K562 (cell line): Measurements from ENCODE around the gene SAMD14. TPM values are rescaled to one million over a fixed set of nuclear protein-coding genes. Genes with fewer than 3 reads are reported as not detected.

Experiments used
- ATF7 ChIP-seq: fragments of 450-650 bp; IDR thresholded peaks from 2 replicates; pipeline ENCODE4 v1.7.1; 2014; ENCODE audit warnings: mild to moderate bottlenecking, moderate library complexity
- BHLHE40 ChIP-seq: IDR thresholded peaks from 2 replicates; pipeline ENCODE4 v1.6.1; 2011; ENCODE audit warnings: low read length, improper control_type of control experiment
- CREM ChIP-seq: IDR thresholded peaks from 2 replicates; pipeline ENCODE4 v1.6.1; 2014; ENCODE audit warnings: antibody characterized with exemption, low read depth
- FOXJ2 ChIP-seq: fragments of 200-800 bp; sonication (Bioruptor generic); IDR thresholded peaks from 2 replicates; pipeline ENCODE4 v1.6.1; 2016; ENCODE audit warnings: missing genetic modification characterization, missing compliant biosample characterization
- KDM5B ChIP-seq: fragments of 200-600 bp; sonication (generic); IDR thresholded peaks from 2 replicates; pipeline ENCODE4 v1.6.1; 2012; ENCODE audit warnings: low read depth, mild to moderate bottlenecking, moderate library complexity, low read length, control low read depth, inconsistent platforms; ENCODE audit not compliant: insufficient replicate concordance
- MBD1 ChIP-seq: fragments of 250-450 bp; sonication (Bioruptor Pico); IDR thresholded peaks from 2 replicates; pipeline ENCODE4 v1.8.0; 2022; ENCODE audit warnings: inconsistent platforms
- NCOR1 ChIP-seq: fragments of 450-650 bp; IDR thresholded peaks from 2 replicates; pipeline ENCODE4 v1.6.1; 2016; ENCODE audit warnings: mild to moderate bottlenecking, moderate library complexity
- NRF1 ChIP-seq, 2 experiments: fragments of 450-650 bp; IDR thresholded peaks in 1 of 2; conservative IDR thresholded peaks in 1 of 2; 2 replicates each; pipeline ENCODE4 v1.6.1; 2014; ENCODE audit warnings: mild to moderate bottlenecking in 2 of 2
- PREB ChIP-seq: sonication (generic); formaldehyde crosslinking; IDR thresholded peaks from 2 replicates; pipeline ENCODE4 v1.8.1; 2023; ENCODE audit warnings: mild to moderate bottlenecking, missing genetic modification reagents
- RBM14 ChIP-seq: fragments of 200-400 bp; formaldehyde crosslinking; IDR thresholded peaks from 2 replicates; pipeline ENCODE4 v1.6.1; 2018; ENCODE audit warnings: low read depth, mild to moderate bottlenecking, low read length, moderate library complexity, borderline replicate concordance; ENCODE audit not compliant: insufficient read depth
- SRF ChIP-seq, 2 experiments: fragments of 250-450, 450-650 bp in 1 of 2; sonication (Bioruptor Pico) in 1 of 2; sonication (generic) in 1 of 2; formaldehyde crosslinking; IDR thresholded peaks; 2 replicates each; pipeline versions ENCODE4 v1.5.0 to v1.5.1; 2020 to 2022; ENCODE audit warnings: mild to moderate bottlenecking in 1 of 2, missing genetic modification reagents in 1 of 2
- SRSF9 ChIP-seq: fragments of 200-400 bp; formaldehyde crosslinking; IDR thresholded peaks from 2 replicates; pipeline ENCODE4 v1.6.1; 2017; ENCODE audit warnings: low read depth, low read length, borderline replicate concordance
- TOE1 ChIP-seq, 2 experiments: fragments of 450-650 bp in 1 of 2; sonication (generic) in 1 of 2; formaldehyde crosslinking in 1 of 2; IDR thresholded peaks; 2 replicates each; pipeline versions ENCODE4 v1.7.1 to v1.8.0; 2016 to 2022; ENCODE audit warnings: borderline replicate concordance in 2 of 2, mild to moderate bottlenecking in 2 of 2, antibody characterized with exemption in 1 of 2, inconsistent platforms in 1 of 2, low read depth in 1 of 2, missing genetic modification reagents in 1 of 2, moderate library complexity in 1 of 2
- TRIM24 ChIP-seq, 2 experiments: fragments of 450-650 bp; IDR thresholded peaks; 2 replicates each; pipeline ENCODE4 v1.6.1; 2016
- ZNF239 ChIP-seq: fragments of 250-450 bp; sonication (Bioruptor Pico); IDR thresholded peaks from 2 replicates; pipeline ENCODE4 v1.4.0; 2020; ENCODE audit warnings: mild to moderate bottlenecking
- ZNF609 ChIP-seq: sonication (generic); formaldehyde crosslinking; IDR thresholded peaks from 2 replicates; pipeline ENCODE4 v1.8.1; 2023; ENCODE audit warnings: missing genetic modification reagents, mild to moderate bottlenecking, borderline replicate concordance
- polyA plus RNA-seq, 8 experiments: library from polyadenylated mRNA; depleted of rRNA in 4 of 8; stranded (reverse) in 5 of 8; unstranded in 3 of 8; fragments of >200 nt; fragmentation: Nextera tagmentation in 2 of 8; fragmentation: Illumina TruSeq in 1 of 8; extraction: Ambion mirVana in 2 of 8; extraction: Trizol in 1 of 8; gene quantifications; 2 replicates each; pipeline versions ENCODE4 v1.2.1 to v1.2.3, GENCODE V29; 2011 to 2014; ENCODE audit warnings: inconsistent platforms in 1 of 8, missing spikeins in 1 of 8
- total RNA-seq, 7 experiments: library from RNA; depleted of rRNA in 6 of 7; stranded (reverse); fragments of >200 nt in 6 of 7; fragmentation: Illumina TruSeq in 2 of 7; extraction: Trizol in 2 of 7; gene quantifications; 2 replicates each; pipeline versions ENCODE4 v1.2.1 to v1.2.3, GENCODE V29; 2011 to 2021; ENCODE audit warnings: low replicate concordance in 1 of 7

Gene SAMD14
- total and polyA plus RNA-seq, 9 of the 15 experiments (the other 6 are each of a cell fraction or from before 2014, with no cell fraction given): 0.04 to 0.07 TPM; not detected in 7

- TF ChIP-seq ZNF609 (CRISPR knock-in tag): no peak
- peak in 1 of 2 experiments; percentile 58; a peak in 2 of 4 replicates for TF ChIP-seq NRF1 (conservative IDR thresholded peaks at IDR 0.05 in 1 of 2, IDR thresholded peaks at IDR 0.05 in 1 of 2)
- TF ChIP-seq RBM14: 0 out of 2 replicates have a peak, but pooled peaks have one; percentile 20
- TF ChIP-seq TRIM24 (IDR thresholded peaks at IDR 0.05): 0 out of 4 replicates have a peak, but pooled peaks of 1 of the 2 experiments have one; percentile 45
- no peak for TF ChIP-seq SRSF9
- TF ChIP-seq SRF (CRISPR knock-in tag; IDR thresholded peaks at IDR 0.05): no peak
- no peak for TF ChIP-seq TOE1 (IDR thresholded peaks at IDR 0.05; ENCODE audit: borderline replicate concordance)
- TF ChIP-seq TOE1 (CRISPR knock-in tag; IDR thresholded peaks at IDR 0.05; ENCODE audit: borderline replicate concordance, low read depth): no peak
- TF ChIP-seq KDM5B: no peak
- peak; percentile 19; the same call in 1 of the 2 replicates for TF ChIP-seq ATF7
- no peak for TF ChIP-seq FOXJ2 (tag)
- TF ChIP-seq CREM: no peak
- TF ChIP-seq PREB (CRISPR knock-in tag): no peak
- TF ChIP-seq BHLHE40: no peak
- TF ChIP-seq MBD1 (CRISPR knock-in tag): no peak
- no peak for TF ChIP-seq ZNF239
- no peak for TF ChIP-seq NCOR1
Observed at GRCh38 chr17:50149417-50150353, 19.7 kb upstream of the SAMD14 start (continued).
